Measurements from ENCODE around the gene C14orf180.

The C14orf180 gene

DNA sequence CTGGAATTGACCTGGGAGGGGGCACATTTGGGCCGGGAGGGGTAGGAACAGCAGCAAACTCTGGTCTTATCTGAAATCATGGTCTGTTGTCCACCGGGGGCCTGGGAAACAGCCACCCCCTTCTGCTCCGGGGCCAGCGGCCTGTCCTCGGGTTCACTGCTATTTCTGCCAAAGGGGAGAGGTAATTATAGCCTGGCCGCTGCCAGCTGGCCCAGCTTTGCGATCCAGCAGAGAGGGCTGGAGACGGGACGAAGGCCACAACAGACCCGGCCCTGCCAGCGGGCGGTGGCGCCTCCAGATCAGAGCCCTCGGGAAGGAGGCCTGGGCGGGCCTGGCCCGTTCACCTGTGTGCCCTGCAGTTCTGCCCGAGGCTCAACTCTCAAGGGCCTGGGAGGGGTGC lies at the start of gene C14orf180:
Gene C14orf180 (plus strand): TSS at position 258 of the 400 bp plus-strand sequence. CDS start 6,667 bp downstream, outside the sequence.
- H3K27me3 ChIP-seq (ENCODE audit: insufficient read depth, low read length) = no peaks in the 10 kb centered on the region
- H3K36me3 ChIP-seq (ENCODE audit: insufficient read depth, low read depth, low read length) = no peaks in the 10 kb centered on the region
- no peaks in the 10 kb centered on the region for H3K4me1 ChIP-seq (ENCODE audit: insufficient read depth, low read length)
- H3K27ac ChIP-seq (ENCODE audit: low read length) = no peak within 1 kb of the TSS
- H3K9ac ChIP-seq (ENCODE audit: low read depth, low read length) = no peak within 1 kb of the TSS
- H3K9me3 ChIP-seq (ENCODE audit: insufficient read depth, low read depth, low read length) = no peaks in the 10 kb centered on the region
- H3K4me3 ChIP-seq (ENCODE audit: low read length) = no peak within 1 kb of the TSS

DNA sequence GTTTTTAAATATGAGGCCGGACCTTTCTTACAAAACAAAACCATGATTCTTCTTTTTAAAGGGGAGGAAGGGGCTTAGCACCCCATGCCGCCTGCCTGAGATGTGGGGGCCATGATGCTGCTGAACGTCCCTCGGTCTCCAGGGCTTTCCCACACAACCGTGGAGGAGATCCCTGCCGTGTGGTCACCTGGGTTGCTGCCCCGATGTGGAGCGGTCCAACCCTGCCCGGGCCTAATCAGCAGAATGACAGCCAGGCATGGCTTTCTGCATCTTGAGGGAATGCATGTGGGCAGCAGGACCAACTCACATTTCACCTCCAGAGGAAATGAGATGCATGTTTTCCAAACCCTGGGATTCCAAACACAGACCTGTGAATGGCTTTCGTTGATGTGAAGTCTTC lies 48.9 kb upstream of the C14orf180 start:
- Histone ChIP-seq H3K9me3 (ENCODE audit: insufficient read depth, low read depth, low read length) (peaks cover 13% of the 10 kb centered on the region), H3K9ac (ENCODE audit: low read depth, low read length) (no peak overlapping the region), H3K4me1 (ENCODE audit: insufficient read depth, low read length) (no peaks in the 10 kb centered on the region), H3K4me3 (ENCODE audit: low read length) (no peak overlapping the region), H3K27ac (ENCODE audit: low read length) (no peak overlapping the region), H3K27me3 (ENCODE audit: insufficient read depth, low read length) (no peaks in the 10 kb centered on the region; the same call in 1 of the 2 replicates), H3K36me3 (ENCODE audit: insufficient read depth, low read depth, low read length) (no peaks in the 10 kb centered on the region)

DNA sequence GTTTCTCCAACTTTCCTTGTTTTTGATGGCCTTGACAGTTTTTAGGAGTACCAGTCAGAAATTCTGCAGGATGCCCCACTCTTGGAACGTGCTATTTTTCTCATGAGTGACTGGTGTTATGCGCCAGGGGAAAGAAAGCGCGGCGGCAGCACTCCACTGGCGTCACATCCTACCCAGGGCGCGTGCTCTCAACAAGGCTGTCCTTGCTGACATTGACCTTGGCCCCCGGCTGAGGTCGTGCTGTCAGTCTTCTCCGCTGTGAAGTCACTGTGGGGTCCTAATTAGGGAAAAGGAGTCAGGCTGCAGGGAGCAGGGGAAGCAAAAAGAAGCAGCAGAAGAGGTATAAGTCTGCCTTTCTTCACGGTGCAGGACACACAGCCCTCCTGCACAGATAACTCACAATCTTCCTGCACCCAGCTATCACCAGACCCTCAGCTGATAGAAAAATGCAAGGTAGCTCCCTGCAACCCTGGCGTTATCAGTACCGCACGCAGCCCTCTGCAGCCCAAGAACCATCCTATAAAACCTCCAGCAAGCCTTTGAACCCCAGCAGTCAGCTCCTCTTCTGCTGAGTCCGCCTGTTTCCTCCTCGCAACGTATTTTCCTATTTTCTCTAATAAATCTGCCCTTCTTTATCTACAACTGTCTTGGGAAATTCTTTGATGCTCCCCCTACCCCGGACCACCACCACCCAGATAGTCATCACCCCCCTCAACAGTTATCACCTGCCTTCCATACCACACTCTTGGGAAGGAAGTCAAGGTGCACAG lies 48.0 kb upstream of the C14orf180 start:
- Histone ChIP-seq H3K27me3 (ENCODE audit: insufficient read depth, low read length) (no peaks in the 10 kb centered on the region; the same call in 1 of the 2 replicates), H3K36me3 (ENCODE audit: insufficient read depth, low read depth, low read length) (no peaks in the 10 kb centered on the region), H3K9ac (ENCODE audit: low read depth, low read length) (no peak overlapping the region), H3K9me3 (ENCODE audit: insufficient read depth, low read depth, low read length) (peaks cover 13% of the 10 kb centered on the region), H3K27ac (ENCODE audit: low read length) (no peak overlapping the region), H3K4me3 (ENCODE audit: low read length) (no peak overlapping the region), H3K4me1 (ENCODE audit: insufficient read depth, low read length) (no peaks in the 10 kb centered on the region)

DNA sequence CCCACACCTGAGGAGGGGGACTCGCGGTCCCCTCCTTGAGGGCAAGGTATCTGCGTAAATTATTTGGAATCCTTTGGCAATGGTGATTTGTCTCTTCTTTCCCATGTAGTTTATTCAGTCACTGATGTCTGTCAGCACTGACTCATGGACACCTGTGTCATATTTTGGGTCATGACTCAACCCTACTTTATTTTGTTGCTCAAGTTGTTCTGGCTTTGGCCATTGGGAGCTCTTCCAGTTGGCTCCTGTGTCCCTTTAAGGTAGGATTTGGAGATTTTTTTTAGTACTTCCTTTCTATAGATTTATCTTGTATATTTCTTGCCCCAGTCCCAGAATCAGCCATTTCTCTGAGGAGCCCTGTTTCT lies 47.4 kb upstream of the C14orf180 start:
- Histone ChIP-seq H3K4me3 (ENCODE audit: low read length) (no peak overlapping the region), H3K36me3 (ENCODE audit: insufficient read depth, low read depth, low read length) (no peaks in the 10 kb centered on the region), H3K27me3 (ENCODE audit: insufficient read depth, low read length) (no peaks in the 10 kb centered on the region), H3K27ac (ENCODE audit: low read length) (no peak overlapping the region), H3K9me3 (ENCODE audit: insufficient read depth, low read depth, low read length) (peaks cover 13% of the 10 kb centered on the region), H3K4me1 (ENCODE audit: insufficient read depth, low read length) (no peaks in the 10 kb centered on the region), H3K9ac (ENCODE audit: low read depth, low read length) (no peak overlapping the region)

DNA sequence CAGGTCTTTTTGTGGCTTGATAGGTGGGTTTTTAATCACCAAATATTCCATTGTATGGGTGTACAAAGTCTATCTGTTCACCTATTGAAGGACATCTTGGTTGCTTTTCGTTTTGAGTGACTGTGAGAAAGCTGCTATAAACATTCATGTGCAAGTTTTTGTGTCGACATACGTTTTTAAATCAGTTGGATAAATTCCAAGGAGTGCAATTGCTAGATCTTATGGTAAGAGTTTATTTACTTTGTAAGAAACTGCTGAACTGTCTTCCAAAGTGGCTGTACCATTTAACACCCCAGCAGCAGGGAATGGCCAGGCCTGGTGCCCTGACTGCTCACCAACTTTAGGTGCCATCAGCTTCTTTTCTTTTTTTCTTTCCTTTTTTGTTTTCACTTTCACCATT lies 45.5 kb upstream of the C14orf180 start:
- no peak overlapping the region for H3K9ac ChIP-seq (ENCODE audit: low read depth, low read length)
- 0 out of 2 replicates have a peak, but pooled peaks cover 3% of the 10 kb centered on the region for H3K9me3 ChIP-seq (ENCODE audit: insufficient read depth, low read depth, low read length)
- no peak overlapping the region for H3K4me3 ChIP-seq (ENCODE audit: low read length)
- H3K27me3 ChIP-seq (ENCODE audit: insufficient read depth, low read length) = no peaks in the 10 kb centered on the region
- no peaks in the 10 kb centered on the region for H3K4me1 ChIP-seq (ENCODE audit: insufficient read depth, low read length)
- no peak overlapping the region for H3K27ac ChIP-seq (ENCODE audit: low read length)
- H3K36me3 ChIP-seq (ENCODE audit: insufficient read depth, low read depth, low read length) = no peaks in the 10 kb centered on the region

DNA sequence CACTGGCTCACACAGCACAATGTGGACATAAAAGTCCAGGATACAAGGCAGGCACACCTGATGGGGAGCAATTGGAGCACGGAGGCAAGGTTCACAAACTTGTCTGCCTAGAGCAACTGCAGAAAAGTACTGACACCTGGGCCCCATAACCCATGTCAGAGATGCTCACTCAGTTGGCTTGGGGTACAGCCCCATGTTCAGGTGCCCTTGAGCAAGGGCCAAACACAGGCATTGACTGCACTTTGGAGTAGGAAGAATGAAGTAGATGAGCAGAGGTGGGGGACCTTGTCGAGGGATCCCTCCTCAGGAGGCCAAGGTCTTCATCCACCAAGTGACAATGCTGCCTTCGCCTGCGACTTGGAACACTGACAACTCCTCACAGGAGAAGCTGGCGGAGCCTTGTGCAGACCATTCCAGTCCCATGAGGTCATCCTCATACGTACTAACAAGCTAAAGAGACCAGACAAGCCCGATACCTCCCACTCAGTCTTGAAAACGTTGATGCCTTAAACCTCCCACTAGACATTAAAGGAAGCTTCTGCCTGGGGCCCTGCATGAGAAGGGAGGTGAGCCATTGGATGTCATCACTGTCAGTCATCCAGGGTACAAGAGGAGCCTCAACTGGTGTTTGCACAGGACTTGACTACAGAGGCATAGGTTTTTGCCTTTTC lies 42.5 kb upstream of the C14orf180 start:
- Histone ChIP-seq H3K27ac (ENCODE audit: low read length) (no peak overlapping the region), H3K4me3 (ENCODE audit: low read length) (no peak overlapping the region), H3K9me3 (ENCODE audit: insufficient read depth, low read depth, low read length) (0 out of 2 replicates have a peak, but pooled peaks cover 3% of the 10 kb centered on the region), H3K4me1 (ENCODE audit: insufficient read depth, low read length) (no peaks in the 10 kb centered on the region), H3K9ac (ENCODE audit: low read depth, low read length) (no peak overlapping the region), H3K36me3 (ENCODE audit: insufficient read depth, low read depth, low read length) (no peaks in the 10 kb centered on the region), H3K27me3 (ENCODE audit: insufficient read depth, low read length) (no peaks in the 10 kb centered on the region)

DNA sequence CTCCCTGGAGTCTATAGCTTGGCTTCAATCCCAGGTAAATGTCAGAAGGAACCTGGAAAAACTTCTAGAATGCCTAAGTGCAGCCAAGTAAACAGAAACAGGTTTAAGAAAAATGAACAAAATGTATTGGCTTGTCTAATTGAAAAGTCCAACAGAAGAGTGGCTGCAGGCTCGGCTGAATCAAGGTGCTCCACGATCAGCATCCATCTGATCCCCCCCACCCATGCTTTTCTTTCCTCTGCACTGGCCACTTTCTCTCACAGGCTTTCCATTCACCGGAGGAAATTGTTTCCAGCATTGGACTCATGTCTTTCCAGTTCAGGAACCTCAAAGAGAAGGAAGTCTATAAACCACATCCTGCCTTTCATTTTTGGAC lies 42.0 kb upstream of the C14orf180 start:
- Histone ChIP-seq H3K4me1 (ENCODE audit: insufficient read depth, low read length) (no peaks in the 10 kb centered on the region), H3K9ac (ENCODE audit: low read depth, low read length) (no peak overlapping the region), H3K4me3 (ENCODE audit: low read length) (no peak overlapping the region), H3K9me3 (ENCODE audit: insufficient read depth, low read depth, low read length) (0 out of 2 replicates have a peak, but pooled peaks cover 3% of the 10 kb centered on the region), H3K36me3 (ENCODE audit: insufficient read depth, low read depth, low read length) (no peaks in the 10 kb centered on the region), H3K27ac (ENCODE audit: low read length) (no peak overlapping the region), H3K27me3 (ENCODE audit: insufficient read depth, low read length) (no peaks in the 10 kb centered on the region)

DNA sequence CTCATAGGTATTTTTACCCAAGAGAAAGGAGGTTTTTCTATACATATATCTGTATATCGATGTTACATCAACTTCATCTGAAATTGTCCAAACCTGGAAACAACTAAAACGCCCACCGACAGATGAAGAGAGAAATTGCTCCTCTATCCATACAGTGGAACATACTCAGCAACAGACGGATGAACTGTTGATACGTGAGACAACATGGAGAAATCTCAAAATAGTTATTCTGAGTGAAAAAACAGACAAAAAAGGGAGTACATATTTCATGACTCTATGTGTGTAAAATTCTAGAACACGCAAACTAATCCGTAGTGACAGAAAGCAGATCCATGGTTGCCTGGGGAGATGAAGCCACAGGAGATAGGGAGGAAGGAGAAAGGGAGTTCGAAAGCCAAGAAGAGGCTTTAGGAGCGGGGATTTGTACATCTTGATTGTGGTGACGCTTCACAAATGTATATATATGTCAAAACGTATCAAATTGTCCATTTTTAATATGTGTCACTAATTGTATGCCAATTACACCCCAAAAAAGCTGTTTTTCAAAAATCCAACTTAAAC lies 37.6 kb upstream of the C14orf180 start:
- Histone ChIP-seq H3K9ac (ENCODE audit: low read depth, low read length) (no peak overlapping the region), H3K9me3 (ENCODE audit: insufficient read depth, low read depth, low read length) (no peaks in the 10 kb centered on the region), H3K36me3 (ENCODE audit: insufficient read depth, low read depth, low read length) (no peaks in the 10 kb centered on the region), H3K27ac (ENCODE audit: low read length) (no peak overlapping the region), H3K27me3 (ENCODE audit: insufficient read depth, low read length) (no peaks in the 10 kb centered on the region), H3K4me1 (ENCODE audit: insufficient read depth, low read length) (no peaks in the 10 kb centered on the region), H3K4me3 (ENCODE audit: low read length) (no peak overlapping the region)

DNA sequence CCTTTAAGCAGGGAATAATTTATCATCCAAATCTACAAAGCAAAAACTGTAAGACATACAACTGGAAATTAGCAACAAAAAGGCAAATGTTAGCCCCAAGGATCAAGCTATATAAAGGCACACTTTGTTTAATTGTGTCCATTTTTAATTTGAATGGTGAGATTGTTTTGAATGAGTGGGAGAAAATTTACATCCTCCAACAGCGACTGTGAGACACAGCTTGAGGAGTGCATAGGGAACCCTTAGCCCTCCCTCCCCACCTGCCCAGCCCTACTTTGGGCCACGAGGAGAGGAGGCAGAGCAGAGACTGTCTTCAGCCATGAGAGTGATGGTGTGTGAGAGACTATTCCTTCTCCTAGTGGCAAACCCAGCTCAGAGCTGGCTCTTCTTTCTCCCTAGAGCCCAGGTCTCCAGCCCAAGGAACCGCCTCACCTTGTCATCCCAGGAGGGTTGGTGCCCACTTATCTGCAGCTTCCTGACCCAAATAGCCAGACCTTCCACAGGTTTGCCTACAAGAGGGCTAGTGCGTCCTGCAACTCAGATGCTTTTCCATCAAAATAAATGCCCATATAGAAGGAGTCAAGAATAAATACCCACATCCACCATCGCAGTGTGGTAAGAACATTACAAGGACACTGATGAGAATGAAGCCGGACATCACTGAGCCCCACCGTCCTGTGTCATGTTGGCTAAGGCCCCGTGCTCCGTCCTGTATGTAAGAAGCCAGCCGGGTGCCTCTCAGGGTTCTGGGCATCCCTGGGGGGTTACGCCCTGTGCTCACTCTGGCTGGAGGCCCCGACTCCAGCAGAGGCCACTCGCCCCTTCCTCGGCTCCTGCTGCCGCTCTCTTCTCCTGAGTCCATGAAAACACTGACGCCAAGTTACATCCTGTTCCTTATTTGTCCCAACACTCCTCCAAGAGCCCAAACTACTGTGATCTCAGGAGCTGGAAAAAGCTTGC lies 36.4 kb upstream of the C14orf180 start:
- H3K9me3 ChIP-seq (ENCODE audit: insufficient read depth, low read depth, low read length) = no peaks in the 10 kb centered on the region
- H3K4me3 ChIP-seq (ENCODE audit: low read length) = no peak overlapping the region
- no peak overlapping the region for H3K9ac ChIP-seq (ENCODE audit: low read depth, low read length)
- H3K27me3 ChIP-seq (ENCODE audit: insufficient read depth, low read length) = no peaks in the 10 kb centered on the region; the same call in 1 of the 2 replicates
- H3K4me1 ChIP-seq (ENCODE audit: insufficient read depth, low read length) = no peaks in the 10 kb centered on the region
- H3K36me3 ChIP-seq (ENCODE audit: insufficient read depth, low read depth, low read length) = no peaks in the 10 kb centered on the region
- H3K27ac ChIP-seq (ENCODE audit: low read length) = no peak overlapping the region

DNA sequence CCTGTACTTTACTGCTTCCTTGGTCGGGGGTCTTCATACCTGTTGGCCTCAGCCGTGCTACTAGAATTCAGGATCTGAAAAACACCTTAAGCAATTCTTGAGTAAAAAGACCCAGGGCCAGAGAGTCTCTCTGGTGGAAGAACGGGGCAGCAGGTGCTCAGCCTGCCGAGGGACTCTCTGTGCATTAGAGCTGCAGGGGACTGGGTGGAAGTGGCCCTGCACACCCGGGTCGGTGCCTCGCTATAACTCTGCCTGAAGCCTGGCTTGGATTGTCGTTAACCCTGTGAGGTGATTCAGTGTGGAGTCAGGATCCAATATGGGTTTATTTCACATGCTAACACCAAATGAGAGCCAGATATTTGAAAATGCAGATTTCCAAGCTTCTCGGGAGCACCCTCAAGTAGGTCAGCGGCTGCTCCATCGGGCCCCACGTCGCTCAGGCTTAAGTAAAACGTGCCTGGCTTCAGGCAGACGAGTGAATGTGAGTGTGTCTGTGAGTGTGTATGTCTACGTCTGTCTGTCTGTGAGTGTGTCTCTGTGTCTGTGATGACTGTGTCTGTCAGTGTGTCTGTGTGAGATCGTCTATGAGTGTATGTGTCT lies 35.1 kb upstream of the C14orf180 start:
- H3K27me3 ChIP-seq (ENCODE audit: insufficient read depth, low read length) = no peaks in the 10 kb centered on the region; the same call in 1 of the 2 replicates
- no peak overlapping the region for H3K27ac ChIP-seq (ENCODE audit: low read length)
- H3K4me1 ChIP-seq (ENCODE audit: insufficient read depth, low read length) = peaks cover 3% of the 10 kb centered on the region; the same call in 1 of the 2 replicates
- no peak overlapping the region for H3K9ac ChIP-seq (ENCODE audit: low read depth, low read length)
- H3K36me3 ChIP-seq (ENCODE audit: insufficient read depth, low read depth, low read length) = no peaks in the 10 kb centered on the region
- H3K4me3 ChIP-seq (ENCODE audit: low read length) = no peak overlapping the region
- no peaks in the 10 kb centered on the region for H3K9me3 ChIP-seq (ENCODE audit: insufficient read depth, low read depth, low read length)

Data from iPS-20b (cell line).